ENCODE measurements around the gene IRF5. TPM values are rescaled to one million over a fixed set of nuclear protein-coding genes. Genes with fewer than 3 reads are reported as not detected.

Gene IRF5
- total RNA-seq, 1 experiment from 2014 or later, result 0.74 TPM

GRCh38 chr7:128919881-128920799 is 17.6 kb upstream of the IRF5 start:
- Histone ChIP-seq H2BK12ac (ENCODE audit: insufficient read length, low read depth, low read length) (no peak overlapping the region), H2BK15ac (ENCODE audit: low read depth, low read length) (no peak overlapping the region), H2AK5ac (ENCODE audit: insufficient read length, low read length) (no peak overlapping the region), H3T11ph (ENCODE audit: low read length) (no peak overlapping the region), H3K23ac (ENCODE audit: insufficient read length, low read depth, low read length) (no peak overlapping the region), H4K91ac (ENCODE audit: insufficient read length, low read depth, low read length) (no peak overlapping the region), H3K14ac (ENCODE audit: insufficient read depth, low read length) (no peak overlapping the region), H2AFZ (ENCODE audit: low read length) (no peak overlapping the region), H3K79me2 (ENCODE audit: insufficient read depth, low read length) (no peaks in the 10 kb centered on the region), H3K23me2 (ENCODE audit: insufficient read length, low read depth, low read length, poor library complexity, severe bottlenecking) (peaks cover 13% of the 10 kb centered on the region), H3K4me1 (ENCODE audit: insufficient read depth, low read length) (no peaks in the 10 kb centered on the region; the same call in 1 of the 2 replicates), H2BK20ac (ENCODE audit: low read depth, low read length, poor library complexity, severe bottlenecking) (no peak overlapping the region), H4K8ac (replicated peaks; ENCODE audit: insufficient read length, low read depth, low read length) (no peak overlapping the region), H3K27ac (ENCODE audit: insufficient read length, low read depth, low read length) (no peak overlapping the region), H3K27me3 (ENCODE audit: insufficient read depth, low read length) (peaks cover 3% of the 10 kb centered on the region; the same call in 1 of the 2 replicates), H4K20me1 (ENCODE audit: control insufficient read depth, insufficient read depth, insufficient read length) (no peaks in the 10 kb centered on the region), H3K56ac (ENCODE audit: insufficient read length, low read depth, low read length) (no peak overlapping the region), H3K79me1 (ENCODE audit: insufficient read depth, low read depth, low read length, poor library complexity, severe bottlenecking) (no peaks in the 10 kb centered on the region), H3K4me2 (ENCODE audit: insufficient read depth, insufficient read length, low read length) (no peak overlapping the region), H3K9me3 (ENCODE audit: control insufficient read depth, low read depth, low read length) (no peaks in the 10 kb centered on the region), H2BK5ac (ENCODE audit: insufficient read length, low read length) (no peak overlapping the region), H2BK120ac (ENCODE audit: low read depth, low read length, poor library complexity, severe bottlenecking) (no peak overlapping the region), H3K4ac (ENCODE audit: low read depth, low read length) (no peak overlapping the region), H3K18ac (ENCODE audit: insufficient read length, low read depth, low read length) (no peak overlapping the region), H4K5ac (ENCODE audit: insufficient read length, low read depth, low read length) (no peak overlapping the region), H3K9ac (ENCODE audit: extremely low read depth, insufficient read length, low read length) (no peak overlapping the region)
- no peak; the same call in 2 of the 3 replicates for TF ChIP-seq CTCF (conservative IDR thresholded peaks at IDR 0.05)
- Mint-ChIP-seq H3K9me3 (no peaks in the 10 kb centered on the region; a peak in 1 of 5 replicates), H3K27me3 (ENCODE audit: low read depth) (peaks cover 15% of the 10 kb centered on the region), H3K27ac (no peak overlapping the region), H3K4me3 (no peak overlapping the region), H3K4me1 (peaks cover 18 to 38% of the 10 kb centered on the region in 2 experiments), H3K36me3 (ENCODE audit: insufficient read depth in 1 of 3, low read depth in 3 of 3) (no peaks in the 10 kb centered on the region)
- WGBS (ENCODE audit: extremely low coverage, insufficient read length, low lambda C conversion rate), result no CpG with 5 or more reads among the region's 14 CpGs
- peak; percentile 56 for DNase-seq

All from H9 (cell line).